SK-N-SH (cell line): Measurements from ENCODE around the gene TIAL1. TPM values are rescaled to one million over a fixed set of nuclear protein-coding genes. Genes with fewer than 3 reads are reported as not detected.

Experiments
- CTCF ChIA-PET: fragments of 300-600, 350-600 bp; formaldehyde crosslinking; extraction: SDS; loops from one replicate; lab custom pipeline; 2021; lab: Yijun Ruan, JAX
- POLR2A ChIA-PET: fragments of 350-600 bp; sonication (Branson Sonifier 250); formaldehyde crosslinking; extraction: SDS; loops from one replicate; lab custom pipeline; 2020; ENCODE audit warnings: antibody characterized with exemption, inconsistent platforms; lab: Yijun Ruan, JAX
- DNase-seq: peaks from one replicate; pipeline ENCODE4 v3.0.0; 2012
- H2AFZ ChIP-seq: fragments of 200-600 bp; sonication (generic); 2 replicates; pipeline ENCODE4 v1.8.1; 2016; ENCODE audit warnings: antibody characterized with exemption, mild to moderate bottlenecking, low read depth
- H3F3A ChIP-seq: fragments of 200-600 bp; sonication (generic); replicated peaks from 2 replicates; pipeline ENCODE3; 2016; ENCODE audit warnings: antibody characterized with exemption, mild to moderate bottlenecking; ENCODE audit not compliant: insufficient read depth
- H3K27ac ChIP-seq, 2 experiments: fragments of 200-500 bp in 1 of 2; fragments of 200-600 bp in 1 of 2; sonication (Bioruptor generic) in 1 of 2; sonication (generic), shearing (Covaris generic) in 1 of 2; 2 replicates each; pipeline versions ENCODE4 v1.5.1 to v1.6.1; 2014 to 2016; ENCODE audit warnings: low read depth in 2 of 2, inconsistent platforms in 1 of 2, low read length in 1 of 2, mild to moderate bottlenecking in 1 of 2, mixed read lengths in 1 of 2
- H3K27me3 ChIP-seq: fragments of 200-600 bp; sonication (generic), shearing (Covaris generic); 2 replicates; pipeline ENCODE4 v1.6.1; 2016; ENCODE audit warnings: mixed run types; ENCODE audit not compliant: insufficient read depth
- H3K36me3 ChIP-seq, 2 experiments: fragments of 200-500 bp in 1 of 2; fragments of 200-600 bp in 1 of 2; sonication (Bioruptor generic) in 1 of 2; sonication (generic) in 1 of 2; replicated peaks in 1 of 2; 2 replicates each; pipeline versions ENCODE3 to v1.5.1; 2014 to 2016; ENCODE audit warnings: low read length in 1 of 2, mild to moderate bottlenecking in 1 of 2; ENCODE audit not compliant: insufficient read depth in 2 of 2, control insufficient read depth in 1 of 2
- H3K4me1 ChIP-seq, 2 experiments: fragments of 200-500 bp in 1 of 2; fragments of 200-600 bp in 1 of 2; sonication (Bioruptor generic) in 1 of 2; sonication (generic), shearing (Covaris generic) in 1 of 2; 2 replicates each; pipeline versions ENCODE4 v1.5.1 to v1.6.1; 2014 to 2016; ENCODE audit warnings: low read depth in 1 of 2, low read length in 1 of 2, mixed run types in 1 of 2; ENCODE audit not compliant: insufficient read depth in 2 of 2, control insufficient read depth in 1 of 2
- H3K4me2 ChIP-seq: fragments of 200-600 bp; sonication (generic), shearing (Covaris generic); 2 replicates; pipeline ENCODE4 v1.6.1; 2017; ENCODE audit warnings: mixed run types
- H3K4me3 ChIP-seq, 2 experiments: fragments of 200-500 bp in 1 of 2; fragments of 200-600 bp in 1 of 2; sonication (Bioruptor generic) in 1 of 2; sonication (generic), shearing (Covaris generic) in 1 of 2; 2 replicates each; pipeline versions ENCODE4 v1.5.1 to v1.8.1; 2014 to 2016; ENCODE audit warnings: low read depth in 2 of 2, inconsistent platforms in 1 of 2, low read length in 1 of 2, mild to moderate bottlenecking in 1 of 2, mixed read lengths in 1 of 2, moderate library complexity in 1 of 2
- H3K79me2 ChIP-seq: fragments of 200-600 bp; sonication (generic); 2 replicates; pipeline ENCODE4 v1.8.1; 2017; ENCODE audit warnings: mild to moderate bottlenecking; ENCODE audit not compliant: insufficient read depth
- H3K9ac ChIP-seq: fragments of 200-600 bp; sonication (generic); 2 replicates; pipeline ENCODE4 v1.6.1; 2017; ENCODE audit warnings: mixed run types
- H3K9me2 ChIP-seq: fragments of 200-600 bp; sonication (generic); 2 replicates; pipeline ENCODE4 v1.6.1; 2017; ENCODE audit warnings: mixed run types
- H3K9me3 ChIP-seq: fragments of 200-600 bp; sonication (generic); 2 replicates; pipeline ENCODE4 v1.6.1; 2017; ENCODE audit warnings: mixed run types, mild to moderate bottlenecking, moderate library complexity
- H4K20me1 ChIP-seq: fragments of 200-600 bp; sonication (generic); 2 replicates; pipeline ENCODE4 v1.6.1; 2017; ENCODE audit warnings: mild to moderate bottlenecking, mixed run types; ENCODE audit not compliant: insufficient read depth
- CHD2 ChIP-seq: fragments of 150-350 bp; IDR thresholded peaks from 2 replicates; pipeline ENCODE4 v1.6.1; 2018; ENCODE audit warnings: low read length; ENCODE audit not compliant: partially characterized antibody
- EZH2phosphoT487 ChIP-seq: fragments of 200-600 bp; sonication (generic); IDR thresholded peaks from 2 replicates; pipeline ENCODE4 v1.6.1; 2017; ENCODE audit warnings: low read depth, mixed run types, mild to moderate bottlenecking, antibody characterized with exemption, moderate library complexity, borderline replicate concordance
- FOSL2 ChIP-seq: IDR thresholded peaks from 2 replicates; pipeline ENCODE4 v1.4.0; 2012; ENCODE audit warnings: low read depth, mild to moderate bottlenecking, moderate library complexity, borderline replicate concordance
- FOXJ3 ChIP-seq: sonication (generic); formaldehyde crosslinking; IDR thresholded peaks from 2 replicates; pipeline ENCODE4 v1.5.1; 2020; ENCODE audit warnings: mild to moderate bottlenecking, missing genetic modification reagents
- JUND ChIP-seq: IDR thresholded peaks from 2 replicates; pipeline ENCODE4 v1.4.0; 2012
- MEF2A ChIP-seq: IDR thresholded peaks from 2 replicates; pipeline ENCODE4 v1.4.0; 2012; ENCODE audit warnings: low read depth, borderline replicate concordance
- NFIC ChIP-seq: IDR thresholded peaks from 2 replicates; pipeline ENCODE4 v1.4.0; 2012; ENCODE audit warnings: borderline replicate concordance
- NRF1 ChIP-seq: IDR thresholded peaks from 2 replicates; pipeline ENCODE4 v1.6.1; 2012; ENCODE audit warnings: low read depth, mild to moderate bottlenecking, low read length
- POLR2AphosphoS5 ChIP-seq: IDR thresholded peaks from 2 replicates; pipeline ENCODE4 v1.6.1; 2012; ENCODE audit warnings: low read depth, low read length
- RCOR1 ChIP-seq: fragments of 150-350 bp; IDR thresholded peaks from 2 replicates; pipeline ENCODE4 v1.6.1; 2017; ENCODE audit warnings: antibody characterized with exemption, low read length
- RFX5 ChIP-seq: IDR thresholded peaks from 2 replicates; pipeline ENCODE4 v1.6.1; 2012; ENCODE audit warnings: mild to moderate bottlenecking, improper control_type of control experiment, low read length
- RXRA ChIP-seq: IDR thresholded peaks from 2 replicates; pipeline ENCODE4 v1.4.0; 2012; ENCODE audit warnings: low read depth, mild to moderate bottlenecking, borderline replicate concordance
- SMC3 ChIP-seq: IDR thresholded peaks from 2 replicates; pipeline ENCODE4 v1.6.1; 2012; ENCODE audit warnings: low read depth, low read length, improper control_type of control experiment
- TAF1 ChIP-seq: IDR thresholded peaks from 2 replicates; pipeline ENCODE4 v1.6.1; 2012; ENCODE audit warnings: low read depth, mild to moderate bottlenecking, low read length, moderate library complexity, borderline replicate concordance
- TCF12 ChIP-seq: IDR thresholded peaks from 2 replicates; pipeline ENCODE4 v1.4.0; 2012
- TEAD4 ChIP-seq: IDR thresholded peaks from 2 replicates; pipeline ENCODE4 v1.4.0; 2012; ENCODE audit warnings: mild to moderate bottlenecking, borderline replicate concordance; ENCODE audit not compliant: insufficient read depth
- YY1 ChIP-seq: IDR thresholded peaks from 2 replicates; pipeline ENCODE4 v1.4.0; 2012; ENCODE audit warnings: low read depth, mild to moderate bottlenecking
- WGBS: methylation state at CpG from one replicate; pipeline ENCODE4 v1.1.6; 2017; ENCODE audit warnings: low lambda C conversion rate; 5-methylcytosine and 5-hydroxymethylcytosine counted together
- polyA plus RNA-seq, 3 experiments: library from polyadenylated mRNA; depleted of rRNA; stranded (reverse); fragments of >200 nt; gene quantifications; 2 replicates each; pipeline ENCODE4 v1.2.3, GENCODE V29; 2012
- TF ChIP-seq, protein P1 (sequence below): IDR thresholded peaks from 2 replicates; pipeline ENCODE4; 2012
- TF ChIP-seq, protein P2 (sequence below): IDR thresholded peaks from 2 replicates; pipeline ENCODE4 v1.4.0; 2012; ENCODE audit warnings: low read depth, borderline replicate concordance
- TF ChIP-seq, protein P3 (sequence below): fragments of 200-600 bp; sonication (generic); IDR thresholded peaks from 2 replicates; pipeline ENCODE4 v1.6.1; 2017; ENCODE audit warnings: antibody characterized with exemption, mild to moderate bottlenecking, moderate library complexity
- TF ChIP-seq, protein P4 (sequence below): fragments of 150-350 bp; IDR thresholded peaks from 2 replicates; pipeline ENCODE4 v1.6.1; 2016; ENCODE audit warnings: mild to moderate bottlenecking, low read depth, low read length
- TF ChIP-seq, protein P5 (sequence below): IDR thresholded peaks from 2 replicates; pipeline ENCODE4 v1.6.1; 2012; ENCODE audit warnings: mild to moderate bottlenecking, low read depth, low read length, moderate library complexity
- TF ChIP-seq, protein P6 (sequence below): IDR thresholded peaks from 2 replicates; pipeline ENCODE4 v1.4.0; 2012; ENCODE audit warnings: low read depth
- TF ChIP-seq, protein P7 (sequence below): fragments of 150-350 bp; IDR thresholded peaks from 2 replicates; pipeline ENCODE4 v1.6.1; 2017; ENCODE audit warnings: antibody characterized with exemption, low read length, low read depth, borderline replicate concordance

The TIAL1 gene
- polyA plus RNA-seq, 1 of the 3 experiments (the other 2 are of a cell fraction): 58.0 TPM

DNA sequence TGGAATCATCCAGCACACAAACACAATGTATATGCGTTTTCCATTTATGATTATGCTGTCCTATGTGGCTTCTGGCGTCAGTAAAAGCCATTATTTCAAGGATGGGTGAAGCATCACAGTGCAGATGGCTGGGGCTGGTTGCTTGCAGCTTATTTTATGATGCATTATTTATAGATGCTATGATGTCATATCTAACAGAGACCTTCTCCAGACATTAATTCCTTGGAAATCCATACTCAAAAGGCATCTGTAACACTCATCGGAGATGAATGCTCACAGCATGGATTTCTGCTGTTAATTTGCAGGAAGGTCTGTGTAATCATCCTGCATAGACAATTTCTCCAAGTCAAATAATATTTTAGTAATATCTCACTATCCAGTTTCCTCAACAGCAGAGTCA, 61.5 kb downstream of the TIAL1 start:
- ChIA-PET POLR2A (interaction anchor here (0.7 kb wide), 1 partner anchor 22 kb away, joined by 5 read pairs; no protein-coding TSS in a partner anchor), CTCF (no interaction called here)
- Histone ChIP-seq H3K27me3 (no peaks in the 10 kb centered on the region), H4K20me1 (peaks cover 5% of the 10 kb centered on the region; the same call in 1 of the 2 replicates), H3K27ac (peak overlapping the region in 1 of 2 experiments; percentile 37; a peak in 2 of 4 replicates), H3K4me1 (peaks cover 5 to 15% of the 10 kb centered on the region in 2 experiments; a peak in 3 of 4 replicates), H2AFZ (no peak overlapping the region), H3F3A (peaks cover 10% of the 10 kb centered on the region), H3K9me3 (no peaks in the 10 kb centered on the region), H3K9ac (no peak overlapping the region), H3K9me2 (no peaks in the 10 kb centered on the region), H3K36me3 (no peaks in the 10 kb centered on the region), H3K79me2 (peaks cover 84% of the 10 kb centered on the region), H3K4me3 (no peak overlapping the region), H3K4me2 (0 out of 2 replicates have a peak overlapping the region, but pooled peaks have one; percentile 13)
- no peak for DNase-seq
- 62% methylated on average over 3 of the region's 3 CpGs for WGBS
- TF ChIP-seq, protein P1, sequence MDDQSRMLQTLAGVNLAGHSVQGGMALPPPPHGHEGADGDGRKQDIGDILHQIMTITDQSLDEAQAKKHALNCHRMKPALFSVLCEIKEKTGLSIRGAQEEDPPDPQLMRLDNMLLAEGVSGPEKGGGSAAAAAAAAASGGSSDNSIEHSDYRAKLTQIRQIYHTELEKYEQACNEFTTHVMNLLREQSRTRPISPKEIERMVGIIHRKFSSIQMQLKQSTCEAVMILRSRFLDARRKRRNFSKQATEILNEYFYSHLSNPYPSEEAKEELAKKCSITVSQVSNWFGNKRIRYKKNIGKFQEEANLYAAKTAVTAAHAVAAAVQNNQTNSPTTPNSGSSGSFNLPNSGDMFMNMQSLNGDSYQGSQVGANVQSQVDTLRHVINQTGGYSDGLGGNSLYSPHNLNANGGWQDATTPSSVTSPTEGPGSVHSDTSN: 0 out of 2 replicates have a peak, but pooled peaks have one; percentile 8
- TF ChIP-seq NRF1 (no peak), FOSL2 (peak; percentile 15; the same call in 1 of the 2 replicates), EZH2phosphoT487 (no peak), MEF2A (no peak), SMC3 (no peak), RXRA (no peak), NFIC (no peak), JUND (0 out of 2 replicates have a peak, but pooled peaks have one; percentile 10), TAF1 (no peak), CHD2 (no peak), POLR2AphosphoS5 (no peak), FOXJ3 (no peak), RFX5 (no peak), YY1 (no peak), RCOR1 (no peak), TEAD4 (no peak), TCF12 (peak; percentile 36; the same call in 1 of the 2 replicates)
- TF ChIP-seq, protein P2, sequence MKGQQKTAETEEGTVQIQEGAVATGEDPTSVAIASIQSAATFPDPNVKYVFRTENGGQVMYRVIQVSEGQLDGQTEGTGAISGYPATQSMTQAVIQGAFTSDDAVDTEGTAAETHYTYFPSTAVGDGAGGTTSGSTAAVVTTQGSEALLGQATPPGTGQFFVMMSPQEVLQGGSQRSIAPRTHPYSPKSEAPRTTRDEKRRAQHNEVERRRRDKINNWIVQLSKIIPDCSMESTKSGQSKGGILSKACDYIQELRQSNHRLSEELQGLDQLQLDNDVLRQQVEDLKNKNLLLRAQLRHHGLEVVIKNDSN: no peak
- TF ChIP-seq, protein P3, sequence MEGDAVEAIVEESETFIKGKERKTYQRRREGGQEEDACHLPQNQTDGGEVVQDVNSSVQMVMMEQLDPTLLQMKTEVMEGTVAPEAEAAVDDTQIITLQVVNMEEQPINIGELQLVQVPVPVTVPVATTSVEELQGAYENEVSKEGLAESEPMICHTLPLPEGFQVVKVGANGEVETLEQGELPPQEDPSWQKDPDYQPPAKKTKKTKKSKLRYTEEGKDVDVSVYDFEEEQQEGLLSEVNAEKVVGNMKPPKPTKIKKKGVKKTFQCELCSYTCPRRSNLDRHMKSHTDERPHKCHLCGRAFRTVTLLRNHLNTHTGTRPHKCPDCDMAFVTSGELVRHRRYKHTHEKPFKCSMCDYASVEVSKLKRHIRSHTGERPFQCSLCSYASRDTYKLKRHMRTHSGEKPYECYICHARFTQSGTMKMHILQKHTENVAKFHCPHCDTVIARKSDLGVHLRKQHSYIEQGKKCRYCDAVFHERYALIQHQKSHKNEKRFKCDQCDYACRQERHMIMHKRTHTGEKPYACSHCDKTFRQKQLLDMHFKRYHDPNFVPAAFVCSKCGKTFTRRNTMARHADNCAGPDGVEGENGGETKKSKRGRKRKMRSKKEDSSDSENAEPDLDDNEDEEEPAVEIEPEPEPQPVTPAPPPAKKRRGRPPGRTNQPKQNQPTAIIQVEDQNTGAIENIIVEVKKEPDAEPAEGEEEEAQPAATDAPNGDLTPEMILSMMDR: no peak
- TF ChIP-seq, protein P4, sequence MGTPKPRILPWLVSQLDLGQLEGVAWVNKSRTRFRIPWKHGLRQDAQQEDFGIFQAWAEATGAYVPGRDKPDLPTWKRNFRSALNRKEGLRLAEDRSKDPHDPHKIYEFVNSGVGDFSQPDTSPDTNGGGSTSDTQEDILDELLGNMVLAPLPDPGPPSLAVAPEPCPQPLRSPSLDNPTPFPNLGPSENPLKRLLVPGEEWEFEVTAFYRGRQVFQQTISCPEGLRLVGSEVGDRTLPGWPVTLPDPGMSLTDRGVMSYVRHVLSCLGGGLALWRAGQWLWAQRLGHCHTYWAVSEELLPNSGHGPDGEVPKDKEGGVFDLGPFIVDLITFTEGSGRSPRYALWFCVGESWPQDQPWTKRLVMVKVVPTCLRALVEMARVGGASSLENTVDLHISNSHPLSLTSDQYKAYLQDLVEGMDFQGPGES: no peak
- TF ChIP-seq, protein P5, sequence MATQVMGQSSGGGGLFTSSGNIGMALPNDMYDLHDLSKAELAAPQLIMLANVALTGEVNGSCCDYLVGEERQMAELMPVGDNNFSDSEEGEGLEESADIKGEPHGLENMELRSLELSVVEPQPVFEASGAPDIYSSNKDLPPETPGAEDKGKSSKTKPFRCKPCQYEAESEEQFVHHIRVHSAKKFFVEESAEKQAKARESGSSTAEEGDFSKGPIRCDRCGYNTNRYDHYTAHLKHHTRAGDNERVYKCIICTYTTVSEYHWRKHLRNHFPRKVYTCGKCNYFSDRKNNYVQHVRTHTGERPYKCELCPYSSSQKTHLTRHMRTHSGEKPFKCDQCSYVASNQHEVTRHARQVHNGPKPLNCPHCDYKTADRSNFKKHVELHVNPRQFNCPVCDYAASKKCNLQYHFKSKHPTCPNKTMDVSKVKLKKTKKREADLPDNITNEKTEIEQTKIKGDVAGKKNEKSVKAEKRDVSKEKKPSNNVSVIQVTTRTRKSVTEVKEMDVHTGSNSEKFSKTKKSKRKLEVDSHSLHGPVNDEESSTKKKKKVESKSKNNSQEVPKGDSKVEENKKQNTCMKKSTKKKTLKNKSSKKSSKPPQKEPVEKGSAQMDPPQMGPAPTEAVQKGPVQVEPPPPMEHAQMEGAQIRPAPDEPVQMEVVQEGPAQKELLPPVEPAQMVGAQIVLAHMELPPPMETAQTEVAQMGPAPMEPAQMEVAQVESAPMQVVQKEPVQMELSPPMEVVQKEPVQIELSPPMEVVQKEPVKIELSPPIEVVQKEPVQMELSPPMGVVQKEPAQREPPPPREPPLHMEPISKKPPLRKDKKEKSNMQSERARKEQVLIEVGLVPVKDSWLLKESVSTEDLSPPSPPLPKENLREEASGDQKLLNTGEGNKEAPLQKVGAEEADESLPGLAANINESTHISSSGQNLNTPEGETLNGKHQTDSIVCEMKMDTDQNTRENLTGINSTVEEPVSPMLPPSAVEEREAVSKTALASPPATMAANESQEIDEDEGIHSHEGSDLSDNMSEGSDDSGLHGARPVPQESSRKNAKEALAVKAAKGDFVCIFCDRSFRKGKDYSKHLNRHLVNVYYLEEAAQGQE: no peak
- TF ChIP-seq, protein P6, sequence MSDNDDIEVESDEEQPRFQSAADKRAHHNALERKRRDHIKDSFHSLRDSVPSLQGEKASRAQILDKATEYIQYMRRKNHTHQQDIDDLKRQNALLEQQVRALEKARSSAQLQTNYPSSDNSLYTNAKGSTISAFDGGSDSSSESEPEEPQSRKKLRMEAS: no peak
- TF ChIP-seq, protein P7, sequence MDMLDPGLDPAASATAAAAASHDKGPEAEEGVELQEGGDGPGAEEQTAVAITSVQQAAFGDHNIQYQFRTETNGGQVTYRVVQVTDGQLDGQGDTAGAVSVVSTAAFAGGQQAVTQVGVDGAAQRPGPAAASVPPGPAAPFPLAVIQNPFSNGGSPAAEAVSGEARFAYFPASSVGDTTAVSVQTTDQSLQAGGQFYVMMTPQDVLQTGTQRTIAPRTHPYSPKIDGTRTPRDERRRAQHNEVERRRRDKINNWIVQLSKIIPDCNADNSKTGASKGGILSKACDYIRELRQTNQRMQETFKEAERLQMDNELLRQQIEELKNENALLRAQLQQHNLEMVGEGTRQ: no peak
